Measurements from ENCODE around the gene CSF3.
"Not testable (repeated sequence)": the region's sequence is repeated elsewhere in the genome, so short reads cannot be mapped to it uniquely, and the experiment has no call there.

Gene CSF3

DNA sequence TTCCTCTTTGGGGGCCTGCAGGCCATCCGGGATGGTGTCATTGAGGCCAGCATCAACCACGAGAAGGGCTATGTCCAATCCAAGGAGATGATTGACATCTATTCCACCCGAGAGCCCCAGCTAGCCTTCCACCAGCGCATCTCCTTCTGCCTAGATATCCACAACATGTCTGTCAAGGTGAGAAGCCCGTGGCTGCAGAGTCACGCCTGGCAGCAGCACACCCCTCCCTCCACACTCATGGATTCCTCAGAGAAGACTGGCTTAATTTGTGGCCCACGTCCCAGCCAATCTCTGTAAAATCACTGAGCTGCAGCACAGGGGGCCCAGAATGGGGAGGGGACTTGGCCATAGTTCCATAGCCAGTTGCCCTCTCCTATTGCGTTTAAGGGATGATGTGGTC is 19.1 kb upstream of the CSF3 start:
- no peak for DNase-seq (ENCODE audit: low read depth)
- TF ChIP-seq, protein P1, sequence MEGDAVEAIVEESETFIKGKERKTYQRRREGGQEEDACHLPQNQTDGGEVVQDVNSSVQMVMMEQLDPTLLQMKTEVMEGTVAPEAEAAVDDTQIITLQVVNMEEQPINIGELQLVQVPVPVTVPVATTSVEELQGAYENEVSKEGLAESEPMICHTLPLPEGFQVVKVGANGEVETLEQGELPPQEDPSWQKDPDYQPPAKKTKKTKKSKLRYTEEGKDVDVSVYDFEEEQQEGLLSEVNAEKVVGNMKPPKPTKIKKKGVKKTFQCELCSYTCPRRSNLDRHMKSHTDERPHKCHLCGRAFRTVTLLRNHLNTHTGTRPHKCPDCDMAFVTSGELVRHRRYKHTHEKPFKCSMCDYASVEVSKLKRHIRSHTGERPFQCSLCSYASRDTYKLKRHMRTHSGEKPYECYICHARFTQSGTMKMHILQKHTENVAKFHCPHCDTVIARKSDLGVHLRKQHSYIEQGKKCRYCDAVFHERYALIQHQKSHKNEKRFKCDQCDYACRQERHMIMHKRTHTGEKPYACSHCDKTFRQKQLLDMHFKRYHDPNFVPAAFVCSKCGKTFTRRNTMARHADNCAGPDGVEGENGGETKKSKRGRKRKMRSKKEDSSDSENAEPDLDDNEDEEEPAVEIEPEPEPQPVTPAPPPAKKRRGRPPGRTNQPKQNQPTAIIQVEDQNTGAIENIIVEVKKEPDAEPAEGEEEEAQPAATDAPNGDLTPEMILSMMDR (IDR thresholded peaks at IDR 0.05; ENCODE audit: insufficient read depth, low read depth, low read length, missing control alignments), result no peak
- no peak overlapping the region for H3K4me3 ChIP-seq (ENCODE audit: low read depth, low read length)

DNA sequence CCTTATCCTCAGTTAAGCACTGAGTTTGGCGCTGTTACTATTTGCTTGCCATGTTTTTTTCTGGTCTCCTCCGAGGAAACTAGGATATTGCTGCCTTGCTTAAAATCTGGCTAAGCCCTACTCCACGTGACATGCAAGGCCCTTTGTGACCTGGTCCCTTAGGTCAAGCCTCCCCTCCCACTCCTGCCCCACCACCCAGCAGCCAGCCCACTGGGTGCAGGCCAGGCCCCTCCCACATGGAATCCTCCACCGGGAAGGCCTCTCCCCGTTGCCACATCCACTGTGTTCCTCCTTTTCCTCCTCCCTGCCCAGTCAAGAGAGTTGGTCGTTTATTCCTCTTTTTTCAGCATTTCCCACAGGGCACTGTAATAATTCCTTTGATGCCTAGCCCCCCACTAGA is 18.4 kb upstream of the CSF3 start:
- no peak overlapping the region for H3K4me3 ChIP-seq (ENCODE audit: low read depth, low read length)
- TF ChIP-seq, protein P1 (IDR thresholded peaks at IDR 0.05; ENCODE audit: insufficient read depth, low read depth, low read length, missing control alignments), result no peak
- DNase-seq (ENCODE audit: low read depth), result no peak

DNA sequence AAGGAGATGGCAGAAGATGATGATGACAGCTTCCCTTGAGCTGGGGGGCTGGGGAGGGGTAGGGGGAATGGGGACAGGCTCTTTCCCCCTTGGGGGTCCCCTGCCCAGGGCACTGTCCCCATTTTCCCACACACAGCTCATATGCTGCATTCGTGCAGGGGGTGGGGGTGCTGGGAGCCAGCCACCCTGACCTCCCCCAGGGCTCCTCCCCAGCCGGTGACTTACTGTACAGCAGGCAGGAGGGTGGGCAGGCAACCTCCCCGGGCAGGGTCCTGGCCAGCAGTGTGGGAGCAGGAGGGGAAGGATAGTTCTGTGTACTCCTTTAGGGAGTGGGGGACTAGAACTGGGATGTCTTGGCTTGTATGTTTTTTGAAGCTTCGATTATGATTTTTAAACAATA is 17.7 kb upstream of the CSF3 start:
- H3K4me3 ChIP-seq (ENCODE audit: low read depth, low read length), result no peak overlapping the region
- no peak for DNase-seq (ENCODE audit: low read depth)
- TF ChIP-seq, protein P1 (IDR thresholded peaks at IDR 0.05; ENCODE audit: insufficient read depth, low read depth, low read length, missing control alignments), result no peak

DNA sequence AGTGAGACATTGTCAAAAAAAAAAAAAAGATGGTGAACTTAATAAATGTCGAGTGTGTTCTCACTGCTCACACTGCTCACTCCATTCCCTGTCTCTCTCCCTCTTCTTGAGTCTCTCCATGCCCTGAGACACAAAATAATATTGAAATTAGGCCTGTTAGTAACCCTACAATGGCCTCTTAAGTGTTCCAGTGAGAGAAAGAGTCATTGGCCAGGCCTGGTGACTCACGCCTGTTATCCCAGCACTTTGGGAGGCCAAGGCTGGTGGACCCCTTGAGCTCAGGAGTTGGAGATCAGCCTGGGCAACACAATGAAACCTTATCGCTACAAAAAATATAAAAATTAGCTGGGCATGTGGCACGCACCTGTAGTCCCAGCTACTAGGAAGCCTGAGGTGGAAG is 16.2 kb upstream of the CSF3 start:
- H3K4me3 ChIP-seq (ENCODE audit: low read depth, low read length), result no peak overlapping the region
- TF ChIP-seq, protein P1 (IDR thresholded peaks at IDR 0.05; ENCODE audit: insufficient read depth, low read depth, low read length, missing control alignments), result no peak
- no peak for DNase-seq (ENCODE audit: low read depth)

DNA sequence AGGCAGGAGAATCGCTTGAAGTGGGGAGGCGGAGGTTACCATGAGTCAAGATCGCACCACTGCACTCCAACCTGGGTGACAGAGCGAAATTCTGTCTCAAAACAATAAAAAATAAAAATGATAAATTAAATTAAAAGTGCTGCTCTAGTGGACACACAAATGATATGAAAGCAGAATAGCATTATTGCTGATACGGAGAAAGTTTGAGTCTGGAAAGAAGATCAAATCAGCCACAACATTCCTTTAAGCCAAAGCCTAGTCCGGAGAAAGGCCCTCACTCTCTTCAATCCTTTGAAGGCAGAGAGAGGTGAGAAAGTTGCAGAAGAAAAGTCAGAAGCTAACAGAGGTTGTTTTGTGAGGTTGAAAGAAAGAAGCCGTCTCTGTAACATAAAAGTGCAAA is 15.1 kb upstream of the CSF3 start:
- no peak overlapping the region for H3K4me3 ChIP-seq (ENCODE audit: low read depth, low read length)
- DNase-seq (ENCODE audit: low read depth), result no peak
- TF ChIP-seq, protein P1 (IDR thresholded peaks at IDR 0.05; ENCODE audit: insufficient read depth, low read depth, low read length, missing control alignments), result no peak

DNA sequence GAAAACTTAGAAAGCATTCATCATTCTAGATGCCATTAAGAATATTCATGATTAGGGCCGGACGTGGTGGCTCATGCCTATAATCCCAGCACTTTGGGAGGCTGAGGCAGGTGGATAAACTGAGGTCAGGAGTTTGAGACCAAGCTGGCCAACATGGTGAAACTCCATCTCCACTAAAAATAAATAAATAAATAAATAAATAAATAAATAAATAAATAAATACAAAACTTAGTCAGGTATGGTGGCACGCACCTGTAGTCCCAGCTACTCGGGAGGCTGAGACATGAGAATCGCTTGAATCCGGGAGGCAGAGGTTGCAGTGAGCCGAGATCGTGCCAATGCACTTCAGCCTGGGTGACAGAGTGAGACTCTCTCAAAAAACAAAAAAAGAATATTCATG is 13.9 kb upstream of the CSF3 start:
- DNase-seq (ENCODE audit: low read depth); H3K4me3 ChIP-seq (ENCODE audit: low read depth, low read length): not testable (repeated sequence)

DNA sequence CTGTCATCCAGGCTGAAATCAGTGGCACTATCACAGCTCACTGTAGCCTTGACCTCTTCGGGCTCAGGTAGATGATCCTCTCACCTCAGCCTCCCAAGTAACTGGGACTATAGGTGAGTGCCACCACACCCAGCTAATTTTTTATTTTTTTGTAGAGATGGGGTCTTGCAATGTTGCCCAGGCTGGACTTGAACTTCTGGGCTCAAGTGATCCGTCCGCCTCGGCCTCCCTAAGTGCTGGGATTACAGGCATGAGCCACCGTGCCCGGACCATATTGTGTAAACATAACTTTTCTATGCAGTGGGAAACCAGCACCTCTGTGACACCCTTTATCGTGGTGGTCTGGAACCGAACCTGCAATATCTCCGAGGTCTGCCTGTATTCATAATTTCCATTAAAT is 11.2 kb upstream of the CSF3 start:
- DNase-seq (ENCODE audit: low read depth), result no peak
- no peak overlapping the region for H3K4me3 ChIP-seq (ENCODE audit: low read depth, low read length)
- TF ChIP-seq, protein P1 (IDR thresholded peaks at IDR 0.05; ENCODE audit: insufficient read depth, low read depth, low read length, missing control alignments), result no peak

DNA sequence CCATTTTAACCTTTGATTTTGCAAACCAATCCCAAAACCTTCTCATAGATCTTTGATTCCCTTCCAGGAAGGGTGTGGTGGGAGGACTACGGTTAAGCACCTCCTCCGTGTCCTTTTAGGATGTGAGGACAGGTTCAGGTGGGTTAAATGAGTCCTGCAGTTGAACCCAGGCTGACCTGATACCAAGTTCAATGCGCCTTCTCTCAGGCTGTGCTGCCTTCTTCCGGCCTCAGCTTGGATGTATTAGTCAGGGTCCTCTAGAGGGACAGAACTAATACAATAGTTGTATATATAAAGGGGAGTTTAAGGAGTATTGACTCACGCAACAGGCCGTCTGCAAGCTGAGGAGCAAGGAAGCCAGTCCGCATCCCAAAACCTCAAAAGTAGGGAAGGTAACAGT is 10.5 kb upstream of the CSF3 start:
- TF ChIP-seq, protein P1 (IDR thresholded peaks at IDR 0.05; ENCODE audit: insufficient read depth, low read depth, low read length, missing control alignments), result no peak
- H3K4me3 ChIP-seq (ENCODE audit: low read depth, low read length), result no peak overlapping the region
- DNase-seq (ENCODE audit: low read depth), result no peak
